HCT116 (cell line): ENCODE results near the gene ZNHIT3. TPM values are rescaled to one million over a fixed set of nuclear protein-coding genes. Genes with fewer than 3 reads are reported as not detected.

ENCODE experiments used
- ATAC-seq: fragments of 200-7000 bp; cut with Tn5 transposase; 2 replicates; pipeline ENCODE4 v1.9.1; 2020; ENCODE audit warnings: mild to moderate bottlenecking, moderate library complexity
- BruUV-seq: library from RNA; stranded (reverse); fragments of 400-500 nt; replicated peaks from 2 replicates; lab custom pipeline; 2021; lab: Mats Ljungman, UMichigan
- CTCF ChIA-PET: fragments of 300-600 bp; sonication (Branson Sonifier 250); formaldehyde crosslinking; loops from one replicate; lab custom pipeline; 2021; ENCODE audit warnings: antibody characterized with exemption; lab: Charles Lee
- POLR2A ChIA-PET: fragments of 300-600, 350-600 bp; sonication (Branson Sonifier 250); formaldehyde crosslinking; loops from one replicate; lab custom pipeline; 2021; ENCODE audit warnings: antibody characterized with exemption; lab: Charles Lee
- RAD21 ChIA-PET, 2 experiments: fragments of 300-600 bp; sonication (Branson Sonifier 250); formaldehyde crosslinking; loops; one replicate each; lab custom pipeline; 2023; ENCODE audit warnings: low total read pairs in 2 of 2; ENCODE audit not compliant: uncharacterized antibody in 2 of 2, unreplicated experiment in 2 of 2, low non-redundant PET in 1 of 2; lab: Charles Lee
- DNase-seq: peaks from one replicate; pipeline ENCODE4 v3.0.0-alpha.2; 2010; ENCODE audit warnings: low read depth, low spot score
- H2AFZ ChIP-seq: fragments of 200-600 bp; shearing (Covaris generic), sonication (generic); 2 replicates; pipeline ENCODE4 v1.6.1; 2017; ENCODE audit warnings: low read depth, mixed run types, mixed read lengths, antibody characterized with exemption, low read length; ENCODE audit not compliant: poor library complexity, severe bottlenecking
- H3K27ac ChIP-seq: 2 replicates; pipeline ENCODE4 v1.5.1; 2012; ENCODE audit warnings: low read depth, low read length
- H3K27me3 ChIP-seq: fragments of 200-600 bp; sonication (generic); 2 replicates; pipeline ENCODE4 v1.6.1; 2016; ENCODE audit warnings: mixed run types, low read length, mixed read lengths; ENCODE audit not compliant: insufficient read depth
- H3K36me3 ChIP-seq, 2 experiments: fragments of 200-500 bp in 1 of 2; fragments of 200-600 bp in 1 of 2; sonication (Bioruptor generic) in 1 of 2; sonication (generic) in 1 of 2; 2 replicates each; pipeline versions ENCODE4 v1.5.1 to v1.6.1; 2014 to 2016; ENCODE audit warnings: low read length in 2 of 2, inconsistent platforms in 1 of 2, mixed read lengths in 1 of 2, mixed run types in 1 of 2; ENCODE audit not compliant: insufficient read depth in 2 of 2, control insufficient read depth in 1 of 2
- H3K4me1 ChIP-seq, 2 experiments: fragments of 200-600 bp in 1 of 2; sonication (generic) in 1 of 2; 2 replicates each; pipeline versions ENCODE4 v1.5.1 to v1.6.1; 2012 to 2017; ENCODE audit warnings: low read length in 2 of 2, inconsistent platforms in 1 of 2, mild to moderate bottlenecking in 1 of 2, mixed read lengths in 1 of 2, mixed run types in 1 of 2, moderate library complexity in 1 of 2; ENCODE audit not compliant: insufficient read depth in 2 of 2, control insufficient read depth in 1 of 2
- H3K4me2 ChIP-seq: fragments of 200-600 bp; sonication (generic); 2 replicates; pipeline ENCODE4 v1.6.1; 2017; ENCODE audit warnings: mixed run types, low read length, mixed read lengths
- H3K4me3 ChIP-seq, 2 experiments: fragments of 200-600 bp in 1 of 2; sonication (generic) in 1 of 2; replicated peaks in 1 of 2; 2 replicates each; pipeline ENCODE4 v1.5.1; 2011 to 2016; ENCODE audit warnings: low read length in 2 of 2, control low read depth in 1 of 2, low read depth in 1 of 2, mild to moderate bottlenecking in 1 of 2, mixed read lengths in 1 of 2, mixed run types in 1 of 2
- H3K79me2 ChIP-seq: fragments of 200-600 bp; sonication (generic); 2 replicates; pipeline ENCODE4 v1.6.1; 2017; ENCODE audit warnings: mild to moderate bottlenecking, mixed run types, low read length, moderate library complexity, mixed read lengths; ENCODE audit not compliant: insufficient read depth
- H3K9ac ChIP-seq: fragments of 200-600 bp; sonication (generic); 2 replicates; pipeline ENCODE4 v1.6.1; 2016; ENCODE audit warnings: low read length, mixed read lengths
- H3K9me2 ChIP-seq: fragments of 200-600 bp; sonication (generic), shearing (Covaris generic); 2 replicates; pipeline ENCODE4 v1.6.1; 2017; ENCODE audit warnings: mixed run types, mild to moderate bottlenecking, moderate library complexity; ENCODE audit not compliant: insufficient read depth
- H3K9me3 ChIP-seq, 2 experiments: fragments of 200-500 bp in 1 of 2; fragments of 200-600 bp in 1 of 2; sonication (Bioruptor generic) in 1 of 2; sonication (generic) in 1 of 2; 2 replicates each; pipeline ENCODE4 v1.6.1; 2014 to 2017; ENCODE audit warnings: low read length in 2 of 2, mixed read lengths in 2 of 2, inconsistent platforms in 1 of 2, low read depth in 1 of 2, mild to moderate bottlenecking in 1 of 2, mixed run types in 1 of 2, moderate library complexity in 1 of 2; ENCODE audit not compliant: control insufficient read depth in 1 of 2, insufficient read depth in 1 of 2
- H4K20me1 ChIP-seq: fragments of 200-600 bp; sonication (generic), shearing (Covaris generic); 2 replicates; pipeline ENCODE4 v1.6.1; 2017; ENCODE audit warnings: mixed run types, mild to moderate bottlenecking, moderate library complexity; ENCODE audit not compliant: insufficient read depth
- CBX3 ChIP-seq: IDR thresholded peaks from 2 replicates; pipeline ENCODE4 v1.6.1; 2012; ENCODE audit warnings: low read depth
- CEBPB ChIP-seq: IDR thresholded peaks from 2 replicates; pipeline ENCODE4 v1.6.1; 2012; ENCODE audit warnings: low read depth
- EGR1 ChIP-seq: IDR thresholded peaks from 2 replicates; pipeline ENCODE4 v1.6.1; 2012; ENCODE audit warnings: low read depth
- ELF1 ChIP-seq: IDR thresholded peaks from 2 replicates; pipeline ENCODE4 v1.6.1; 2012; ENCODE audit warnings: low read depth, borderline replicate concordance
- FOSL1 ChIP-seq: IDR thresholded peaks from 2 replicates; pipeline ENCODE4 v1.6.1; 2012; ENCODE audit warnings: low read depth
- JUND ChIP-seq: IDR thresholded peaks from 2 replicates; pipeline ENCODE4 v1.6.1; 2012
- POLR2A ChIP-seq: IDR thresholded peaks from 2 replicates; pipeline ENCODE4 v1.7.0; 2011; ENCODE audit warnings: borderline replicate concordance; ENCODE audit not compliant: insufficient read depth, insufficient read length; ENCODE audit errors: extremely low read depth
- POLR2AphosphoS5 ChIP-seq: IDR thresholded peaks from 2 replicates; pipeline ENCODE4 v1.6.1; 2011; ENCODE audit warnings: mild to moderate bottlenecking, low read depth, low read length, moderate library complexity
- RAD21 ChIP-seq: IDR thresholded peaks from 2 replicates; pipeline ENCODE4 v1.6.1; 2012; ENCODE audit warnings: low read depth, mild to moderate bottlenecking
- SIN3A ChIP-seq: IDR thresholded peaks from 2 replicates; pipeline ENCODE4 v1.6.1; 2012; ENCODE audit warnings: low read depth
- SP1 ChIP-seq: IDR thresholded peaks from 2 replicates; pipeline ENCODE4 v1.6.1; 2012; ENCODE audit warnings: low read depth
- SRF ChIP-seq: IDR thresholded peaks from 2 replicates; pipeline ENCODE4 v1.6.1; 2012; ENCODE audit warnings: low read depth
- TCF7L2 ChIP-seq: IDR thresholded peaks from 2 replicates; pipeline ENCODE4 v1.7.0; 2011; ENCODE audit warnings: borderline replicate concordance, inconsistent platforms; ENCODE audit not compliant: insufficient read depth, insufficient read length; ENCODE audit errors: extremely low read depth
- YY1 ChIP-seq: IDR thresholded peaks from 2 replicates; pipeline ENCODE4 v1.6.1; 2011; ENCODE audit warnings: low read length, low read depth, moderate library complexity, mild to moderate bottlenecking; ENCODE audit not compliant: insufficient replicate concordance; ENCODE audit errors: extremely low read depth
- ZFX ChIP-seq: fragments of 450-650 bp; IDR thresholded peaks from 2 replicates; pipeline ENCODE4 v1.6.1; 2017
- ZNF274 ChIP-seq: fragments of 200-500 bp; sonication (Bioruptor generic); IDR thresholded peaks from 2 replicates; pipeline ENCODE4 v1.6.1; 2014; ENCODE audit warnings: mild to moderate bottlenecking, low read depth, low read length, inconsistent platforms
- intact Hi-C: fragments of 100-400 bp; cut with micrococcal nuclease; formaldehyde crosslinking; loops from 2 replicates; pipeline ENCODE4 v1.10.0; 2022
- total RNA-seq: library from RNA; stranded (reverse); gene quantifications from one replicate; pipeline ENCODE4 v1.2.1, GENCODE V29; 2021; ENCODE audit not compliant: unreplicated experiment
- TF ChIP-seq, protein P1 (sequence below), 3 experiments: fragments of 200-600 bp in 1 of 3; sonication (generic) in 1 of 3; IDR thresholded peaks in 2 of 3; conservative IDR thresholded peaks in 1 of 3; 2 replicates each; pipeline ENCODE4 v1.5.1; 2012 to 2017; ENCODE audit warnings: low read depth in 2 of 3, low read length in 2 of 3, antibody characterized with exemption in 1 of 3, borderline replicate concordance in 1 of 3, control low read depth in 1 of 3, mild to moderate bottlenecking in 1 of 3, mixed read lengths in 1 of 3, mixed run types in 1 of 3, moderate library complexity in 1 of 3; ENCODE audit not compliant: insufficient read depth in 1 of 3
- TF ChIP-seq, protein P2 (sequence below): IDR thresholded peaks from 2 replicates; pipeline ENCODE4 v1.6.1; 2011; ENCODE audit warnings: mild to moderate bottlenecking, low read length, moderate library complexity; ENCODE audit not compliant: insufficient replicate concordance; ENCODE audit errors: extremely low read depth
- TF ChIP-seq, protein P3 (sequence below): IDR thresholded peaks from 2 replicates; pipeline ENCODE4 v1.6.1; 2012
- TF ChIP-seq, protein P4 (sequence below): IDR thresholded peaks from 2 replicates; pipeline ENCODE4 v1.6.1; 2012

The ZNHIT3 gene
- total RNA-seq, 1 experiment from 2014 or later = 33.9 TPM

DNA sequence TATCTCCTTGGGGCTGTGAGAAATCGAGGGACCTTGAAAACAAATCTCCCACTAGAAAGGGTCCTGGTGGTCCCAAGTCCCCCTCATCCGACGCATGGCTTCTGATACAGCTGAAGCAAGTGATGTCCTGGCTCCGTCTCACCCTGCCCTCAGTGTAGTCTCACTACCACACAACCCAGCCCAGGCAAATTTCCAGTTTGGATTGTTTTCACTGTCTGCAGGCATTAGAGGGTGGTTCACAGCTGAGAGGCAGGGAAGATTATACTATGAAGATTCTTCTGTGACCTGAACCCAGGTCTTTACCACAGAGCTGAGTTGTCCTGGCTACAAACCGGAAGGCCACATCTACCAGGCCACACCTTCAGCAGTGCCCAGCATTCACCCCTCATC is 17.7 kb downstream of the ZNHIT3 start (continued):
- TF ChIP-seq, protein P1, sequence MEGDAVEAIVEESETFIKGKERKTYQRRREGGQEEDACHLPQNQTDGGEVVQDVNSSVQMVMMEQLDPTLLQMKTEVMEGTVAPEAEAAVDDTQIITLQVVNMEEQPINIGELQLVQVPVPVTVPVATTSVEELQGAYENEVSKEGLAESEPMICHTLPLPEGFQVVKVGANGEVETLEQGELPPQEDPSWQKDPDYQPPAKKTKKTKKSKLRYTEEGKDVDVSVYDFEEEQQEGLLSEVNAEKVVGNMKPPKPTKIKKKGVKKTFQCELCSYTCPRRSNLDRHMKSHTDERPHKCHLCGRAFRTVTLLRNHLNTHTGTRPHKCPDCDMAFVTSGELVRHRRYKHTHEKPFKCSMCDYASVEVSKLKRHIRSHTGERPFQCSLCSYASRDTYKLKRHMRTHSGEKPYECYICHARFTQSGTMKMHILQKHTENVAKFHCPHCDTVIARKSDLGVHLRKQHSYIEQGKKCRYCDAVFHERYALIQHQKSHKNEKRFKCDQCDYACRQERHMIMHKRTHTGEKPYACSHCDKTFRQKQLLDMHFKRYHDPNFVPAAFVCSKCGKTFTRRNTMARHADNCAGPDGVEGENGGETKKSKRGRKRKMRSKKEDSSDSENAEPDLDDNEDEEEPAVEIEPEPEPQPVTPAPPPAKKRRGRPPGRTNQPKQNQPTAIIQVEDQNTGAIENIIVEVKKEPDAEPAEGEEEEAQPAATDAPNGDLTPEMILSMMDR (IDR thresholded peaks at IDR 0.05 in 2 of 3, conservative IDR thresholded peaks at IDR 0.05 in 1 of 3; ENCODE audit: borderline replicate concordance in 1 of 3, insufficient read depth in 1 of 3, low read depth in 2 of 3, low read length in 2 of 3) = no peak
- TF ChIP-seq SRF (no peak), POLR2AphosphoS5 (no peak), POLR2A (no peak)

DNA sequence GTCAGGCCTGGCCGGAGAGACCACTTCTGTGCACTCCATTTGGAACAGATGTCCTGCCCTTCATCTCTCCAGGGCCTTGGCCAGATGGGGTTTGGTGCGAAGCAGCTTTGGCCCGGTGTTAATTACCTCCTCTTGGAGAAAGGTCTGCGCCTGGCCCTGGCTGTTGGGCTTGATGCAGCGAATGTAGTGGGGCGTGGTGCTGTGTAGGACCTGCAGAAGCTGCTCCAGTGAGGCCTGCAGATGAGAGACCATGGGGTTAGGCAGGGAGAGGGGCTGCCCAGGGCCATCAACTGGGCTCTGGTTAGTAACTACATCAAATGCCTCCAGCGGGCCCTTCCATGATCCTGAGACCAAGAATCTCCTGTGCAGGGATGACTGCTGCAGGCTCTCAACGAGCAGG is 18.7 kb downstream of the ZNHIT3 start:
- CTCF ChIA-PET = no interaction called here
- DNase-seq = no peak
- no peak overlapping the region for H2AFZ ChIP-seq
- H3K36me3 ChIP-seq = peaks cover 51 to 76% of the 10 kb centered on the region in 2 experiments
- no peak overlapping the region for H3K9ac ChIP-seq
- RAD21 ChIA-PET = no interaction called here
- H3K9me3 ChIP-seq = no peaks in the 10 kb centered on the region
- H3K27me3 ChIP-seq = no peaks in the 10 kb centered on the region
- H4K20me1 ChIP-seq = no peaks in the 10 kb centered on the region
- no TSS peak for BruUV-seq
- H3K4me2 ChIP-seq = no peak overlapping the region
- no peak for TF ChIP-seq CBX3
- no peak for TF ChIP-seq POLR2A
- no peak for TF ChIP-seq ZNF274
- TF ChIP-seq YY1 = no peak
- TF ChIP-seq, protein P2, sequence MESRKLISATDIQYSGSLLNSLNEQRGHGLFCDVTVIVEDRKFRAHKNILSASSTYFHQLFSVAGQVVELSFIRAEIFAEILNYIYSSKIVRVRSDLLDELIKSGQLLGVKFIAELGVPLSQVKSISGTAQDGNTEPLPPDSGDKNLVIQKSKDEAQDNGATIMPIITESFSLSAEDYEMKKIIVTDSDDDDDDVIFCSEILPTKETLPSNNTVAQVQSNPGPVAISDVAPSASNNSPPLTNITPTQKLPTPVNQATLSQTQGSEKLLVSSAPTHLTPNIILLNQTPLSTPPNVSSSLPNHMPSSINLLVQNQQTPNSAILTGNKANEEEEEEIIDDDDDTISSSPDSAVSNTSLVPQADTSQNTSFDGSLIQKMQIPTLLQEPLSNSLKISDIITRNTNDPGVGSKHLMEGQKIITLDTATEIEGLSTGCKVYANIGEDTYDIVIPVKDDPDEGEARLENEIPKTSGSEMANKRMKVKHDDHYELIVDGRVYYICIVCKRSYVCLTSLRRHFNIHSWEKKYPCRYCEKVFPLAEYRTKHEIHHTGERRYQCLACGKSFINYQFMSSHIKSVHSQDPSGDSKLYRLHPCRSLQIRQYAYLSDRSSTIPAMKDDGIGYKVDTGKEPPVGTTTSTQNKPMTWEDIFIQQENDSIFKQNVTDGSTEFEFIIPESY = no peak
- no peak for TF ChIP-seq EGR1
- no peak for TF ChIP-seq SRF
- TF ChIP-seq RAD21 = no peak
- TF ChIP-seq ELF1 = no peak
- no peak for TF ChIP-seq FOSL1
- no peak for TF ChIP-seq ZFX
- TF ChIP-seq TCF7L2 = no peak
- TF ChIP-seq, protein P1 (IDR thresholded peaks at IDR 0.05 in 2 of 3, conservative IDR thresholded peaks at IDR 0.05 in 1 of 3; ENCODE audit: borderline replicate concordance in 1 of 3, insufficient read depth in 1 of 3, low read depth in 2 of 3, low read length in 2 of 3) = no peak
- no peak for TF ChIP-seq SIN3A
- TF ChIP-seq JUND = no peak
- TF ChIP-seq, protein P3, sequence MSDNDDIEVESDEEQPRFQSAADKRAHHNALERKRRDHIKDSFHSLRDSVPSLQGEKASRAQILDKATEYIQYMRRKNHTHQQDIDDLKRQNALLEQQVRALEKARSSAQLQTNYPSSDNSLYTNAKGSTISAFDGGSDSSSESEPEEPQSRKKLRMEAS = no peak
- TF ChIP-seq, protein P4, sequence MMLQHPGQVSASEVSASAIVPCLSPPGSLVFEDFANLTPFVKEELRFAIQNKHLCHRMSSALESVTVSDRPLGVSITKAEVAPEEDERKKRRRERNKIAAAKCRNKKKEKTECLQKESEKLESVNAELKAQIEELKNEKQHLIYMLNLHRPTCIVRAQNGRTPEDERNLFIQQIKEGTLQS = no peak
- TF ChIP-seq SP1 = no peak
- no peak for TF ChIP-seq CEBPB
- H3K4me3 ChIP-seq = no peak overlapping the region
- no peaks in the 10 kb centered on the region for H3K79me2 ChIP-seq
- no peaks in the 10 kb centered on the region for H3K9me2 ChIP-seq
- POLR2A ChIA-PET = no interaction called here
- no peak for ATAC-seq
- no peak overlapping the region for H3K27ac ChIP-seq
- H3K4me1 ChIP-seq = no peaks in the 10 kb centered on the region
- intact Hi-C loops = no loop called here
